ENCODE measurements around the gene APBA2. TPM values are rescaled to one million over a fixed set of nuclear protein-coding genes. Genes with fewer than 3 reads are reported as not detected.
"Not testable (repeated sequence)": the region's sequence is repeated elsewhere in the genome, so short reads cannot be mapped to it uniquely, and the experiment has no call there.

The APBA2 gene
- total RNA-seq, 1 experiment from 2014 or later, result 12.9 TPM

GRCh38 chr15:29040370-29040751, 154.6 kb downstream of the APBA2 start:
- Histone ChIP-seq H3K4me1 (ENCODE audit: insufficient read depth, low read length, poor library complexity, severe bottlenecking) (no peaks in the 10 kb centered on the region), H3K27me3 (replicated peaks; ENCODE audit: insufficient read depth, low read depth, low read length, poor library complexity) (no peaks in the 10 kb centered on the region), H3K27ac (ENCODE audit: low read depth, low read length, poor library complexity, severe bottlenecking) (no peak overlapping the region), H3K9me3 (ENCODE audit: low read depth, low read length, poor library complexity, severe bottlenecking) (no peaks in the 10 kb centered on the region), H3K36me3 (ENCODE audit: insufficient read depth, low read length, poor library complexity, severe bottlenecking) (no peaks in the 10 kb centered on the region), H3K4me3 (ENCODE audit: low read depth, low read length, poor library complexity, severe bottlenecking) (no peak overlapping the region)
- intact Hi-C loops (cut with micrococcal nuclease; ENCODE audit: unreplicated experiment), result no loop called here
- ChIA-PET CTCF (no interaction called here), POLR2A (ENCODE audit: low non-redundant PET) (no interaction called here)
- no peak for TF ChIP-seq EZH2 (IDR thresholded peaks at IDR 0.05; ENCODE audit: borderline replicate concordance, low read depth, low read length, poor library complexity, severe bottlenecking)
- no peak for TF ChIP-seq CTCF (conservative IDR thresholded peaks at IDR 0.05; ENCODE audit: low read depth, low read length)
- no peak for DNase-seq (ENCODE audit: low spot score)
- BruUV-seq (replicated peaks), result no TSS peak

- Histone ChIP-seq H3K36me3 (ENCODE audit: insufficient read depth, low read length, poor library complexity, severe bottlenecking) (no peaks in the 10 kb centered on the region), H3K4me1 (ENCODE audit: insufficient read depth, low read length, poor library complexity, severe bottlenecking) (no peaks in the 10 kb centered on the region), H3K9me3 (ENCODE audit: low read depth, low read length, poor library complexity, severe bottlenecking) (no peaks in the 10 kb centered on the region), H3K4me3 (ENCODE audit: low read depth, low read length, poor library complexity, severe bottlenecking) (no peak overlapping the region), H3K27me3 (replicated peaks; ENCODE audit: insufficient read depth, low read depth, low read length, poor library complexity) (no peaks in the 10 kb centered on the region), H3K27ac (ENCODE audit: low read depth, low read length, poor library complexity, severe bottlenecking) (no peak overlapping the region)
- no TSS peak for BruUV-seq (replicated peaks)
- no peak for TF ChIP-seq EZH2 (IDR thresholded peaks at IDR 0.05; ENCODE audit: borderline replicate concordance, low read depth, low read length, poor library complexity, severe bottlenecking)
- TF ChIP-seq CTCF (conservative IDR thresholded peaks at IDR 0.05; ENCODE audit: low read depth, low read length), result no peak
- intact Hi-C loops (cut with micrococcal nuclease; ENCODE audit: unreplicated experiment), result no loop called here
- no peak for DNase-seq (ENCODE audit: low spot score)
- POLR2A ChIA-PET (ENCODE audit: low non-redundant PET), result no interaction called here
- CTCF ChIA-PET, result no interaction called here
Observed at GRCh38 chr15:29043736-29044502, 158.1 kb downstream of the APBA2 start.

GRCh38 chr15:29044503-29044901, 158.7 kb downstream of the APBA2 start:
- intact Hi-C loops (cut with micrococcal nuclease; ENCODE audit: unreplicated experiment), result no loop called here
- BruUV-seq (replicated peaks), result no TSS peak
- ChIA-PET CTCF (no interaction called here), POLR2A (ENCODE audit: low non-redundant PET) (no interaction called here)
- DNase-seq (ENCODE audit: low spot score), result no peak
- H3K4me3 ChIP-seq (ENCODE audit: low read depth, low read length, poor library complexity, severe bottlenecking), result no peak overlapping the region
- H3K36me3 ChIP-seq (ENCODE audit: insufficient read depth, low read length, poor library complexity, severe bottlenecking), result no peaks in the 10 kb centered on the region
- H3K4me1 ChIP-seq (ENCODE audit: insufficient read depth, low read length, poor library complexity, severe bottlenecking), result no peaks in the 10 kb centered on the region
- TF ChIP-seq EZH2 (IDR thresholded peaks at IDR 0.05; ENCODE audit: borderline replicate concordance, low read depth, low read length, poor library complexity, severe bottlenecking) (no peak), CTCF (conservative IDR thresholded peaks at IDR 0.05; ENCODE audit: low read depth, low read length) (no peak)
- no peaks in the 10 kb centered on the region for H3K27me3 ChIP-seq (replicated peaks; ENCODE audit: insufficient read depth, low read depth, low read length, poor library complexity)
- H3K27ac ChIP-seq (ENCODE audit: low read depth, low read length, poor library complexity, severe bottlenecking), result no peak overlapping the region
- no peaks in the 10 kb centered on the region for H3K9me3 ChIP-seq (ENCODE audit: low read depth, low read length, poor library complexity, severe bottlenecking)

GRCh38 chr15:29045161-29045560, 159.4 kb downstream of the APBA2 start:
- CTCF ChIA-PET; H3K4me3 ChIP-seq (ENCODE audit: low read depth, low read length, poor library complexity, severe bottlenecking); H3K27ac ChIP-seq (ENCODE audit: low read depth, low read length, poor library complexity, severe bottlenecking); H3K4me1 ChIP-seq (ENCODE audit: insufficient read depth, low read length, poor library complexity, severe bottlenecking); BruUV-seq (replicated peaks); H3K36me3 ChIP-seq (ENCODE audit: insufficient read depth, low read length, poor library complexity, severe bottlenecking); H3K9me3 ChIP-seq (ENCODE audit: low read depth, low read length, poor library complexity, severe bottlenecking); H3K27me3 ChIP-seq (replicated peaks; ENCODE audit: insufficient read depth, low read depth, low read length, poor library complexity); POLR2A ChIA-PET (ENCODE audit: low non-redundant PET); DNase-seq (ENCODE audit: low spot score); intact Hi-C loops (cut with micrococcal nuclease; ENCODE audit: unreplicated experiment): not testable (repeated sequence)
